ENCODE data around the gene PLEKHA7. TPM values are rescaled to one million over a fixed set of nuclear protein-coding genes. Genes with fewer than 3 reads are reported as not detected.

PLEKHA7 gene
- polyA plus RNA-seq, 1 of the 3 experiments (the other 2 are of a cell fraction), result 0.12 TPM

GRCh38 chr11:16789063-16789420, 225.2 kb downstream of the PLEKHA7 start:
- peaks cover 0 to 10% of the 10 kb centered on the region in 2 experiments for H3K4me1 ChIP-seq (ENCODE audit: control insufficient read depth in 1 of 2, insufficient read depth in 2 of 2, low read depth in 1 of 2, low read length in 1 of 2)
- H3K9me2 ChIP-seq, result no peaks in the 10 kb centered on the region
- TF ChIP-seq ZBTB33 (IDR thresholded peaks at IDR 0.05; ENCODE audit: borderline replicate concordance, low read depth), result no peak
- no peak for TF ChIP-seq EP300 (IDR thresholded peaks at IDR 0.05; ENCODE audit: borderline replicate concordance in 1 of 2, low read depth in 1 of 2, low read length in 1 of 2)
- no peak for TF ChIP-seq FOSL2 (IDR thresholded peaks at IDR 0.05; ENCODE audit: borderline replicate concordance, low read depth)
- TF ChIP-seq ELF1 (IDR thresholded peaks at IDR 0.05), result no peak
- H3F3A ChIP-seq (replicated peaks; ENCODE audit: insufficient read depth), result peaks cover 27% of the 10 kb centered on the region
- no peak overlapping the region for H3K27ac ChIP-seq (ENCODE audit: low read depth in 2 of 2, low read length in 1 of 2)
- no peaks in the 10 kb centered on the region for H3K79me2 ChIP-seq (ENCODE audit: insufficient read depth)
- no peaks in the 10 kb centered on the region for H4K20me1 ChIP-seq (ENCODE audit: insufficient read depth)
- POLR2A ChIA-PET, result no interaction called here
- no peak overlapping the region for H3K4me3 ChIP-seq (ENCODE audit: low read depth in 2 of 2, low read length in 1 of 2)
- no peak overlapping the region for H2AFZ ChIP-seq (ENCODE audit: low read depth)
- no peak overlapping the region for H3K4me2 ChIP-seq
- DNase-seq, result no peak
- H3K9me3 ChIP-seq, result no peaks in the 10 kb centered on the region
- H3K27me3 ChIP-seq (ENCODE audit: insufficient read depth), result no peaks in the 10 kb centered on the region
- 92% methylated on average over 13 of the region's 13 CpGs for WGBS (ENCODE audit: low lambda C conversion rate)
- H3K9ac ChIP-seq, result no peak overlapping the region
- CTCF ChIA-PET, result interaction anchor here (0.7 to 6.3 kb wide), 15 partner anchors 8 to 274 kb away, joined by 3 to 46 read pairs (median 5); partner anchors contain the start of gene C11orf58
- no peaks in the 10 kb centered on the region for H3K36me3 ChIP-seq (replicated peaks in 1 of 2; ENCODE audit: control insufficient read depth in 1 of 2, insufficient read depth in 2 of 2, low read length in 1 of 2)

- peak; percentile 83 for DNase-seq
- H3K27ac ChIP-seq (ENCODE audit: low read depth in 2 of 2, low read length in 1 of 2), result 0 out of 4 replicates have a peak overlapping the region, but pooled peaks of 1 of the 2 experiments have one; percentile 30
- TF ChIP-seq RFX5 (IDR thresholded peaks at IDR 0.05; ENCODE audit: low read length) (no peak), SMC3 (IDR thresholded peaks at IDR 0.05; ENCODE audit: low read depth, low read length) (peak; percentile 63), RCOR1 (IDR thresholded peaks at IDR 0.05; ENCODE audit: low read length) (no peak), CTCF (IDR thresholded peaks at IDR 0.05) (peak; percentile 96), RAD21 (IDR thresholded peaks at IDR 0.05; ENCODE audit: low read length) (peak; percentile 73), CHD2 (IDR thresholded peaks at IDR 0.05; ENCODE audit: low read length, partially characterized antibody) (no peak), ELF1 (IDR thresholded peaks at IDR 0.05) (no peak), REST (IDR thresholded peaks at IDR 0.05; ENCODE audit: low read depth, low read length) (no peak), YY1 (IDR thresholded peaks at IDR 0.05; ENCODE audit: low read depth) (no peak), TEAD4 (IDR thresholded peaks at IDR 0.05; ENCODE audit: borderline replicate concordance, insufficient read depth) (no peak), EP300 (IDR thresholded peaks at IDR 0.05; ENCODE audit: borderline replicate concordance in 1 of 2, low read depth in 1 of 2, low read length in 1 of 2) (no peak), ZBTB33 (IDR thresholded peaks at IDR 0.05; ENCODE audit: borderline replicate concordance, low read depth) (no peak), MEF2A (IDR thresholded peaks at IDR 0.05; ENCODE audit: borderline replicate concordance, low read depth) (no peak)
Observed at GRCh38 chr11:16788141-16789062, 225.8 kb downstream of the PLEKHA7 start.

More at GRCh38 chr11:16788141-16789062, 225.8 kb downstream of the PLEKHA7 start:
- ChIA-PET CTCF (interaction anchor here (0.7 to 6.3 kb wide), 31 partner anchors 9 to 1598 kb away, joined by 3 to 46 read pairs (median 4); partner anchors contain the start of gene C11orf58), POLR2A (no interaction called here)
- Histone ChIP-seq H3K36me3 (replicated peaks in 1 of 2; ENCODE audit: control insufficient read depth in 1 of 2, insufficient read depth in 2 of 2, low read length in 1 of 2) (no peaks in the 10 kb centered on the region), H3K9me2 (no peaks in the 10 kb centered on the region), H3K9ac (no peak overlapping the region), H3K79me2 (ENCODE audit: insufficient read depth) (no peaks in the 10 kb centered on the region), H3F3A (replicated peaks; ENCODE audit: insufficient read depth) (peaks cover 27% of the 10 kb centered on the region), H3K4me2 (0 out of 2 replicates have a peak overlapping the region, but pooled peaks have one; percentile 14), H3K4me1 (ENCODE audit: control insufficient read depth in 1 of 2, insufficient read depth in 2 of 2, low read depth in 1 of 2, low read length in 1 of 2) (peaks cover 0 to 10% of the 10 kb centered on the region in 2 experiments), H4K20me1 (ENCODE audit: insufficient read depth) (no peaks in the 10 kb centered on the region), H2AFZ (ENCODE audit: low read depth) (no peak overlapping the region), H3K4me3 (ENCODE audit: low read depth in 2 of 2, low read length in 1 of 2) (peak overlapping the region in 1 of 2 experiments; percentile 7; a peak in 1 of 4 replicates), H3K27me3 (ENCODE audit: insufficient read depth) (no peaks in the 10 kb centered on the region), H3K9me3 (no peaks in the 10 kb centered on the region)
- WGBS (ENCODE audit: low lambda C conversion rate), result 45% methylated on average over 13 of the region's 17 CpGs
